Suprapubic skin (tissue), 4 donors: ENCODE results near the gene RAMP2. TPM values are rescaled to one million over a fixed set of nuclear protein-coding genes. Genes with fewer than 3 reads are reported as not detected.

ENCODE experiments used
- DNase-seq, 2 donors: peaks; one replicate each; pipeline ENCODE4 v3.0.0-alpha.2; 2019; ENCODE audit warnings: low spot score in 2 of 2
- H3K27ac ChIP-seq: fragments of 200-600 bp; sonication (generic); one replicate; pipeline ENCODE4 v1.5.1; 2019
- H3K27me3 ChIP-seq: fragments of 200-600 bp; sonication (generic); one replicate; pipeline ENCODE4 v1.5.1; 2019
- H3K36me3 ChIP-seq: fragments of 200-600 bp; sonication (generic); one replicate; pipeline ENCODE4 v1.5.1; 2019
- H3K4me1 ChIP-seq: fragments of 200-600 bp; sonication (generic); one replicate; pipeline ENCODE4 v1.5.1; 2019
- H3K4me3 ChIP-seq: fragments of 200-600 bp; sonication (generic); one replicate; pipeline ENCODE4 v1.5.1; 2019; ENCODE audit warnings: mild to moderate bottlenecking
- H3K9me3 ChIP-seq: fragments of 200-600 bp; sonication (generic); one replicate; pipeline ENCODE4 v1.5.1; 2019
- CTCF ChIP-seq, 2 donors: fragments of 200-600 bp in 1 of 2; fragments of 450-650 bp in 1 of 2; sonication (generic) in 1 of 2; IDR thresholded peaks; one replicate each; pipeline ENCODE4 v1.5.1; 2016 to 2019; ENCODE audit warnings: antibody characterized with exemption in 2 of 2, mild to moderate bottlenecking in 1 of 2, moderate library complexity in 1 of 2
- EP300 ChIP-seq: sonication (generic); formaldehyde crosslinking; IDR thresholded peaks from one replicate; pipeline ENCODE4 v1.6.1; 2017; ENCODE audit warnings: antibody characterized with exemption
- POLR2A ChIP-seq, 2 donors: fragments of 450-650 bp; IDR thresholded peaks; one replicate each; pipeline ENCODE4 v1.6.1; 2017; ENCODE audit warnings: antibody characterized with exemption in 2 of 2, mild to moderate bottlenecking in 2 of 2, moderate library complexity in 2 of 2
- POLR2AphosphoS5 ChIP-seq, 3 donors: sonication (generic); formaldehyde crosslinking; IDR thresholded peaks; one replicate each; pipeline ENCODE4 v1.6.1; 2017; ENCODE audit warnings: antibody characterized with exemption in 3 of 3
- WGBS: methylation state at CpG from one replicate; pipeline ENCODE4 v1.1.5; 2018; 5-methylcytosine and 5-hydroxymethylcytosine counted together
- total RNA-seq, 4 donors: library from RNA; depleted of rRNA; stranded (reverse); fragments of >200 nt; gene quantifications; one replicate each; pipeline ENCODE4 v1.1.0, GENCODE V29; 2016

The RAMP2 gene
- total RNA-seq, 4 donors from 2014 or later, result 5.2 to 21.8 (median 14.7) TPM

- no peak for DNase-seq
- WGBS, result 49% methylated on average over 9 of the region's 9 CpGs
- TF ChIP-seq EP300 (no peak), CTCF (IDR thresholded peaks at IDR 0.05) (no peak), POLR2A (IDR thresholded peaks at IDR 0.05) (no peak), POLR2AphosphoS5 (IDR thresholded peaks at IDR 0.05) (no peak)
- H3K27ac ChIP-seq, result no peak overlapping the region
- peaks cover 41% of the 10 kb centered on the region for H3K4me1 ChIP-seq
- H3K36me3 ChIP-seq, result peaks cover 15% of the 10 kb centered on the region
- H3K27me3 ChIP-seq, result peaks cover 78% of the 10 kb centered on the region
- H3K9me3 ChIP-seq, result no peaks in the 10 kb centered on the region
- no peak overlapping the region for H3K4me3 ChIP-seq
These were observed 22.2 kb downstream of the RAMP2 start for GRCh38 chr17:42783062-42783790.

- H3K27ac ChIP-seq, result no peak overlapping the region
- TF ChIP-seq EP300, result no peak
- TF ChIP-seq CTCF (IDR thresholded peaks at IDR 0.05), result no peak
- TF ChIP-seq POLR2A (IDR thresholded peaks at IDR 0.05), result no peak
- no peak for TF ChIP-seq POLR2AphosphoS5 (IDR thresholded peaks at IDR 0.05)
- no peak for DNase-seq
- WGBS, result 34% methylated on average over 19 of the region's 22 CpGs
- no peaks in the 10 kb centered on the region for H3K9me3 ChIP-seq
- peaks cover 80% of the 10 kb centered on the region for H3K27me3 ChIP-seq
- H3K36me3 ChIP-seq, result peaks cover 10% of the 10 kb centered on the region
- peaks cover 41% of the 10 kb centered on the region for H3K4me1 ChIP-seq
- no peak overlapping the region for H3K4me3 ChIP-seq
These were observed 22.7 kb downstream of the RAMP2 start for GRCh38 chr17:42783791-42784138.

- Histone ChIP-seq H3K4me1 (peaks cover 41% of the 10 kb centered on the region), H3K4me3 (no peak overlapping the region), H3K27me3 (peaks cover 80% of the 10 kb centered on the region), H3K9me3 (no peaks in the 10 kb centered on the region), H3K36me3 (peaks cover 3% of the 10 kb centered on the region), H3K27ac (no peak overlapping the region)
- no peak for DNase-seq
- TF ChIP-seq EP300 (no peak), CTCF (IDR thresholded peaks at IDR 0.05) (no peak), POLR2AphosphoS5 (IDR thresholded peaks at IDR 0.05) (no peak), POLR2A (IDR thresholded peaks at IDR 0.05) (no peak)
- 38% methylated on average over 24 of the region's 25 CpGs for WGBS
These were observed 23.4 kb downstream of the RAMP2 start for GRCh38 chr17:42784409-42784808.

GRCh38 chr17:42784811-42785592 lies 24.0 kb downstream of the RAMP2 start:
- Histone ChIP-seq H3K9me3 (no peaks in the 10 kb centered on the region), H3K4me3 (no peak overlapping the region), H3K27me3 (peaks cover 80% of the 10 kb centered on the region), H3K36me3 (no peaks in the 10 kb centered on the region), H3K27ac (no peak overlapping the region), H3K4me1 (peaks cover 39% of the 10 kb centered on the region)
- TF ChIP-seq POLR2AphosphoS5 (IDR thresholded peaks at IDR 0.05), result no peak
- TF ChIP-seq CTCF (IDR thresholded peaks at IDR 0.05), result no peak
- TF ChIP-seq EP300, result no peak
- TF ChIP-seq POLR2A (IDR thresholded peaks at IDR 0.05), result no peak
- no peak for DNase-seq
- WGBS, result 23% methylated on average over 52 of the region's 52 CpGs

GRCh38 chr17:42787266-42787665 lies 26.2 kb downstream of the RAMP2 start:
- no peak overlapping the region for H3K4me3 ChIP-seq
- no peak for TF ChIP-seq POLR2AphosphoS5 (IDR thresholded peaks at IDR 0.05)
- no peak for TF ChIP-seq CTCF (IDR thresholded peaks at IDR 0.05)
- no peak for TF ChIP-seq EP300
- TF ChIP-seq POLR2A (IDR thresholded peaks at IDR 0.05), result no peak
- peaks cover 57% of the 10 kb centered on the region for H3K27me3 ChIP-seq
- no peak overlapping the region for H3K27ac ChIP-seq
- H3K36me3 ChIP-seq, result no peaks in the 10 kb centered on the region
- H3K4me1 ChIP-seq, result peaks cover 19% of the 10 kb centered on the region
- WGBS, result 91% methylated on average over 11 of the region's 11 CpGs
- DNase-seq, result no peak
- no peaks in the 10 kb centered on the region for H3K9me3 ChIP-seq
